ENCODE results near the gene CCL25.

CCL25 gene

GRCh38 chr19:8083141-8083540, 30.6 kb downstream of the CCL25 start:
- Histone ChIP-seq H3K36me3 (ENCODE audit: control insufficient read depth in 2 of 2, insufficient read depth in 1 of 2, low read length in 2 of 2) (no peaks in the 10 kb centered on the region), H3K27ac (ENCODE audit: extremely low read depth, low read depth, low read length) (no peak overlapping the region), H3K4me3 (ENCODE audit: low read depth, low read length) (no peak overlapping the region), H3K9me3 (ENCODE audit: control insufficient read depth, insufficient read depth, low read depth, low read length) (no peaks in the 10 kb centered on the region), H3K4me1 (ENCODE audit: control insufficient read depth, insufficient read depth, low read length) (no peaks in the 10 kb centered on the region)
- TF ChIP-seq ZNF514 (tag by site-specific recombination; IDR thresholded peaks at IDR 0.05) = no peak
- TF ChIP-seq MYNN (tag by site-specific recombination; IDR thresholded peaks at IDR 0.05; ENCODE audit: borderline replicate concordance) = no peak
- no peak for TF ChIP-seq ELK4 (IDR thresholded peaks at IDR 0.05; ENCODE audit: borderline replicate concordance, low read depth, low read length)
- TF ChIP-seq ZNF488 (tag by site-specific recombination; IDR thresholded peaks at IDR 0.05) = no peak
- no peak for TF ChIP-seq ZNF311 (tag by site-specific recombination; IDR thresholded peaks at IDR 0.05; ENCODE audit: borderline replicate concordance)
- TF ChIP-seq ZBTB49 (tag by site-specific recombination; IDR thresholded peaks at IDR 0.05; ENCODE audit: low read depth) = no peak
- no peak for TF ChIP-seq ZNF280D (tag by site-specific recombination; IDR thresholded peaks at IDR 0.05)
- TF ChIP-seq GLIS2 (tag by site-specific recombination; IDR thresholded peaks at IDR 0.05) = no peak
- no peak for TF ChIP-seq ZNF558 (tag by site-specific recombination; IDR thresholded peaks at IDR 0.05)
- no peak for TF ChIP-seq ZNF639 (tag by site-specific recombination; IDR thresholded peaks at IDR 0.05)
- no peak for TF ChIP-seq ZNF138 (tag by site-specific recombination; IDR thresholded peaks at IDR 0.05; ENCODE audit: borderline replicate concordance)
- TF ChIP-seq ZNF670 (tag by site-specific recombination; IDR thresholded peaks at IDR 0.05; ENCODE audit: low read depth) = no peak
- TF ChIP-seq ZNF175 (tag by site-specific recombination; IDR thresholded peaks at IDR 0.05) = no peak
- no peak for TF ChIP-seq ZNF174 (tag by site-specific recombination; IDR thresholded peaks at IDR 0.05)
- no peak for TF ChIP-seq ZBTB48 (tag by site-specific recombination; IDR thresholded peaks at IDR 0.05)
- no peak for TF ChIP-seq EGR2 (tag by site-specific recombination; IDR thresholded peaks at IDR 0.05; ENCODE audit: low read depth)
- TF ChIP-seq ZNF629 (tag by site-specific recombination; IDR thresholded peaks at IDR 0.05) = no peak
- no peak for TF ChIP-seq ZNF202 (tag by site-specific recombination; IDR thresholded peaks at IDR 0.05; ENCODE audit: borderline replicate concordance)
- no peak for TF ChIP-seq ZBTB6 (tag by site-specific recombination; IDR thresholded peaks at IDR 0.05)
- CTCF ChIA-PET = interaction anchor here (0.9 kb wide), 1 partner anchor 13 kb away, joined by 6 read pairs; no protein-coding TSS in a partner anchor
- POLR2A ChIA-PET = no interaction called here

Data from HEK293 (cell line).